HG03469 (cell line): ENCODE measurements around the gene PRKAR1B.

Experiments
- ATAC-seq: cut with Tn5 transposase; IDR thresholded peaks from one replicate; pipeline ENCODE4 v1.9.1; 2021; ENCODE audit warnings: mild to moderate bottlenecking, moderate library complexity, moderate number of reproducible peaks; ENCODE audit not compliant: unreplicated experiment

The PRKAR1B gene

DNA sequence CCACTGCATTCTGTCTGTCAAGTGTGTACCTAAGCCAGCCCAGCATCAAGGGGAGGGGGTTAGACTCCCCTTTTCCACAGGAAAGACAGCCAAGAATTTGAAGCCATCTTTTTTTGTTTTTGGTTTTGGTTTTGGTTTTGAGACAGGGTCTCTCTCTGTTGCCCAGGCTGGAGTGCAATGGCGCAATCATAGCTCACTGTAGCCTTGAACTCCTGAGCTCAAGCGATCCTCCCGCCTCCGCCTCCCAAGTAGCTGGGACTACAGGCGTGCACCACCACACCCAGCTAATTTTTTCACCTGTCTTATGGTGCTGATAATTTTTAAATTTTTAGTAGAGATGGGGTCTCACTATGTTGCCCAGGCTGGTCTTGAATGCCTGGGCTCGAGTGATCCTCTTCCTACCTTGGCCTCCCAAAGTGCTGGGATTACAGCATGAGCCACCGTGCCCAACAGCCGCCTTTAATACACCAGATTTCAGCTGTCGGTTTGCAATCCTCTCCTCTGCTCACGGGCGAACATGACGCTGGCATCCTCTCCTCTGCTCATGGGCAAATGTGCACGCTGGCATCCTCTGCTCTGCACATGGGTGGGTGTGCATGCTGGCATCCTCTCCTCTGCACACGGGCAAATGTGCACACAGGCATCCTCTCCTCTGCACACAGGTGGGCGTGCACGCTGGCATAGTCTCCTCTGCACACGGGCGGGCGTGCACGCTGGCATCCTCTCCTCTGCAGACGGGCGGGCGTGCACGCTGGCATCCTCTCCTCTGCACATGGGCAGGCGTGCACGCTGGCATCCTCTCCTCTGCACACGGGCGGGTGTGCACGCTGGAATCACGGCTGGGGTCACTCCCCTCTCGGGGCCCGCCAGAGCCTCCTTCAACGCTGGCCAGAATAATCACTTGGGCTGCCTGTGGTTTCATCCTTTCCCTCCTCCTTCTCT, 151.4 kb downstream of the PRKAR1B start:
- no peak for ATAC-seq

DNA sequence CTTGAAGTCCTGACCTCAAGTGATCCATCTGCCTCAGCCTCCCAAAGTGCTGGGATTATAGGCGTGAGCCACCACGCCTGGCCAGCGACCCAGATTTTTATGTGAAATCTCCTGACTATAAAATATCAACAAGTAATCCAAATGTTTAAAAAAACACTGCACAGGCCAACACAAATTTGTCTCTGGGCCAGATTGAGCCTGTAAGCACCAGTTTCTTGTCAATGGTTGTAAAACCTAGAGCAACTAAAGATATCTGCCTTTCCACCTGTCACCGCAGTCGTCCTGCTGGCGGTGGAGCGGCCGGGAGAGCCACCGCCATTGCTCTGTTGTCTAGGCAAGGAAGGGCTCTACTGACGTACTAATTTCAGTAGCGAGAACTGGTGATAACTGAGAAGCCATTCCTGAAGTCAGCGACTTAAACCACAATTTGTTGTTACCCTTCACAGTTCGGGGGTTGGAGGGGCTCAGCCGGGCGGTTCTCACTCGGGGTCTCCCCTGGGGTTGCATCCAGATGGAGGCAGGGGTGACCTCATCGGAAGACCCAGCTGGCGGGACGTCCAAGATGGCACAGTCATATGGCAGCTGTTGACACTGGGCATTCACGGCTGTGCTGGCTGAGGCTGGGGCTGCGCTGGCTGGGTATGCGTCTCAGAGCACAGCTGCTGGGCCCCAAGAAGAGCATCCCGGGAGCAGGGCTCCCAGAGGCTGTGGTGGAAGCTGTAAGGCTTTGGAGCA, 152.3 kb downstream of the PRKAR1B start:
- no peak for ATAC-seq

DNA sequence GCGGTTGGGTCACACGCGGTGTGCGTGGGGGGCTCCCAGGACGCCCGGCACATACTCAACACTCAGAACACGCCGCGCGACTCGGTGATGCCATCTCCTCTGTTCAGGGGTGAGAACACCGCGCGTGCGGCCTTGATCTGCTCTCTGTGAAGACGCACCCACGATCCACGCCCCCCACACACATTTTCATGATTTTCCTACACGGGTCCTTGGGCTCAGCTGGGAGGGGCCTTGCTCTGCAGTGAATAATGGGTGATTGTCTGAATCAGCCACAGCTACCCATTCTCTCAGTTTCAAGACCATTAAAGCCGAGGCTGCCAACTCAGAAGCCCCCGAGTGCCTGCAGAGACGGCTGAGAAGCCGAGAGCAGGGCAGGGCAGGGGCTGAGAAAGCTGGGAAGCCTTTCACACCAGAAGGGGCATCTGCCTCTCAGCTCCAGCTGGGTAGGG, 153.1 kb downstream of the PRKAR1B start:
- no peak for ATAC-seq

DNA sequence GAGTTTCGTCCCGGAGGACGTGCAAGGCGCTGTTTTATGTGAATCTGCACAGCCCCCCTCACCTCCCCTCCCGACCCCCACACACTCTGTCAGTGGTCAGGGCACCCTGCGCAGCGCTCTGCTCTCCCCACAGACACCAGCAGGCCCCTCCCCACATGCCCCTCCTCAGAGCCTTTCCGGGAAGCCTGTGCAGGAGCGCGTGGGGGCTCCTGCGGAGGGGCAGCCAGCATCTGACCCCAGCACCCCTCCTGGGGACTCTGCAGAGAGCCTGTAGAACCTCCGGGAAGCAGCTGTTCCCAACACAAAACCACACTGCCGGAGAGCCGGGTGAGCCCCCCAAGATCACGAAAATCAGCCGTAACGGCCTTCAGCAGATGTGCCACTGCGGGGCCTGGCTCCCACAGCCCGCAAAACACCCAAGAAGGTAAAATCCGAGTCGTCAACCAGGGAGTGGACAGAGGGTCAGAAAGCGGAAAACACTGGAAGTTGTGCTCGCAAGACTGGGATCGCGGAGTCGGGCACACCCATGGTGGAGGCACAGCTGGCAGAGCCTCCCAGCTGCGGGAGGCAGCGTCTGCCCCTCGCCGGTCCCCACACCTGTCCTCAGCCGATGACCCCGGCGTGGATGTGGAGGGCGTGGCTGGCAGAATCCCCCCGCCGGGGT, 153.7 kb downstream of the PRKAR1B start:
- no peak for ATAC-seq

DNA sequence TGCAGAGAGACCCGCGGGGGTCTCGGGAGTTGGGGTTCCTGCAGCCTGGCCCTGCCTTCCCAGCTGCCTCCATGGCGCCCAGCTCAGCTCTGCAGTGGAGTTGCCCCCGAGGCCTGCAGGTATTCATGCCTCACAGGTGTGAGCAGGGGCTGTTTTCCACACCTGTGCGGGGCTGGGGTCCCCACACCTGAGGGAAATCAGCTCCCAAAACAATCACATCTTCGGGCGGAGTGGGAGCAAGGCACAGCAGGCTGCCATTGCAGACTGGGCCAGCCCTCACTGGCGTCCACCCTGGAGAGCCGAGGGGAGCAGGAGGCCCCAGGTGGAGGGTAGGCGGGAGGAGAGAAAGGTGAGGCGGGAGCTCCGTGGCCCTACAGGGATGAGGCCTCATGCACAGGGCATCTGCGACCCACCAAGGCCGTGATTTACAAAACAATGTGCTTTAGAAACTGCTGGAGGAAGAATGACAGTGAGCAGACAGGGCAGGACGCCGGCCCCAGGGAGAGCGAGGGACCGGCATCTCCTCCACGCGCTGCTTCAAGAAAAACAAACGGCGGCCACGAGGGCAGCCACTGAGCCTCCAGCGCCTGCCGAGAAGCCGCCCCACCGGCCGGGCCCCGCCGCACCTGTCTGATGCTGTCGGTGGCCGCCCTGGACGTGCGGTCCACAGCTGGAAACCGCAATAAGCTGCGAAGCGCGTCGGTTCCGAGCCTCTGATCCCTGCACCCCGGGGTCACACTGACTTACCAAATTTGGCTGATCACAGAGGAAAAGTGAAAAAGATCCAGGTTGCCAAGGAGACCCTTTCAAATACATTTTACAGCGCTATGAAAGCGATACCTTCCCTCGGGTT, 154.4 kb downstream of the PRKAR1B start:
- ATAC-seq = no peak

DNA sequence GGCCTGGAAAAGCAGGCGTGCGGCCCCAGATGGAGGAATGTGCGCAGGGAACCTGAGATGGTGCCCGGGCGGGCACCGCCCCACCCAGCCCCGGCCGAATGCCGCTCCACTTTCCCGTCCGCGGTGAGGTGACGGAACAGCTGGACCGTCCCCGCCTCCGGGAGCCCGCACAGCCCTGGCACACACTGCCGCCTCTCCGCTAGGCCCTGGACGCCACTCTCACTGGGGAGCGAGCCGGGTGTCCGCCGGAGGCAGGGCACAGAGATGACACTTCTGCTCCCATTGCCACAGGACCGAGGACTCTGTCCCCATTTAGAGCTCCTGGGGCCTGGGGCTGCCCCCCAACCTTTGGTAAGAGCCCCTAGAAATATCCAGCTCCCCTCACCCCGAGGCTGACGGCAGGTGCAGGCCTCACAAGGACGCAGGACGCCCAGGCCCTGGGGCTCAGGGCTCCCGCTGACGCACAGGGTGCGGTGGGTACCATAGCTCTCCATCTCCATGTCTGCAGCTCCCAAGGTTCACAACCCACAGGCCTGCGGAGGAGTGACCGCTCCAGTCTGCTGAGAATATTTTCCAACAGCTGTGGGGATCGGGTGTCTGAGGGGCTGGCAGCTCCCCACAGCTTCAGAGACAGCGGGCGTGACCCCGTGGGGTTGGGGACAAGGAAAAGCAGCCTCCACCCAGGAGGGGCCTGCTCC, 155.2 kb downstream of the PRKAR1B start:
- no peak for ATAC-seq

DNA sequence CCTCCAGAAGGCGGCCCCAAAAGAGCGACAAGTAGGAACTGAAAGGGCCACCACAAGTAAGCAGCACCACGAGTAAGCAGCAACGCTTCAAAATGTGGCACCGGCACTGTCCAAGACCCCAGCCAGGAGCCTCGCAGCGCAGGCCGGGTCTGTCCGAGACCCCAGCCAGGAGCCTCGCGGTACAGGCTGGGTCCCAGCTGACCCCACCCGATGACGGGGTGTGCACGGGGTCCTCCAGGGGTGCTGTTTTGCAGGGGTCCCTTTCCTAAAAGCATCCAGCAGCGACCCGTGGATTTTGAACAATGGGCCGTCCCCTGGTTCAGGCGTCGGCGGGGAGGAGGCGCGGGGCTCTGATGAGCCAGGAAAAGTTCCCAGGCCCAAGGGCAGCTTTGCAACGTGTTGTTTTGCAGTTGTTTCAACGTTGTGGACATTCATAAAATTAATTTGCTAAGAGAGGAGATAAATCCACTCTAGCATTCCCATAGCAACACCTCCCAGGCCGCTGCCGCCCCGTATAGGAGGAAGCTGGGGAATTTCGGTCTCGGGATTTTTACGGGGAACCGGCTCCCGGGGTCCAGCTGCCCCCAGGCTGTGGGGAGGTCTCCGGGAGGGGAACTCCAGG, 155.9 kb downstream of the PRKAR1B start:
- ATAC-seq = no peak

DNA sequence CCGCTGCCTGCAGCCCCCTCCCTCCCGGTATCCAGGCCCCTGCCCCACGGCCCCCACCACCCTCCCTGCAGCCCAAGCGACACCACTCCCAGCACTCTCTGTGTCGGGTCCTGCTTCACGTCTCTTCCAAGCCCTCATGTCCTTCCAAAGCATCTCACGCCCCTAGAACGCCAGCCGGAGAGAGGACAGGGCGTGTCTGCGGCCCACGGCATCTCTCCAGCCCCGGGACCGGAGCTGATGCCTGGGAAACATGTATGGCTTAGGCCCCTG, 156.3 kb downstream of the PRKAR1B start:
- ATAC-seq = no peak

DNA sequence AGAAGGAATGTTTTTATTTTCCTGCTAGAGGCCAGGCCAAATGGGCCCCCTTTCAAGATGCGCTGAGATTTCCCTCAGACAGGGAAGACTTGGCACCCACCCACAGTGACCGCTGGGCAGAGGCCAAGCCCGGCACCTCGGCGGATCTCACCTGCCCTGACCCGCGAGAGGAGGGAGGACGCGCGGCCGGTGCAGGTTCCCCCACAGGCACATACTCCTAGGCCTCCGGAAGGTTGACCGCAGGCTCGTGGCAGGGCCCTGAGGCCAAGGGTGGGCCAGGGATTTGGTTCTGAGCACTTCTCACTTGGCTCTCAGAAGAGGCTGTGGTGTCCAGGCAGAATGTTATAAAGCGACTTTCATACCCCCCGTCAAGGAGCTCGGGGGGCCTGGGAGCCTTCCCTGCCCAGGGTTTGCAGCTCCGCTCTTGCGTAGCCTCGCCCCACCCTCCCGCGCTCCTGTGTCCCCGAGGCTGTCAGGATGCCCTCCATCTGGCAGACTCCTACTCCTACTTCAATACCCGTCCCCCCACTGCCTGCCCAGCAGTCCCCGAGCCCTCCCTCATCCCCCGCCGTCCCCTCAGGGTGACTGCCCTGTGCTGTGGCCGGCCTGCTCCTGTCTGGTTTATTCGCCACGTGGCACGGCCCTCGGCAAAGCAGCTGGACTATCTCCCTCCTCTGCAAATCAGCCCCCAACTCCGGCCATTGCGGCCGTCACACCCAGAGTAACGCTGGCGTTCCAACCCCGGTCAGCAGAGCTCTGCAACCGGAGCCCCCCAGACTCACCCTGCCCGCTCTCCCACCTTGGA, 156.9 kb downstream of the PRKAR1B start:
- no peak for ATAC-seq

DNA sequence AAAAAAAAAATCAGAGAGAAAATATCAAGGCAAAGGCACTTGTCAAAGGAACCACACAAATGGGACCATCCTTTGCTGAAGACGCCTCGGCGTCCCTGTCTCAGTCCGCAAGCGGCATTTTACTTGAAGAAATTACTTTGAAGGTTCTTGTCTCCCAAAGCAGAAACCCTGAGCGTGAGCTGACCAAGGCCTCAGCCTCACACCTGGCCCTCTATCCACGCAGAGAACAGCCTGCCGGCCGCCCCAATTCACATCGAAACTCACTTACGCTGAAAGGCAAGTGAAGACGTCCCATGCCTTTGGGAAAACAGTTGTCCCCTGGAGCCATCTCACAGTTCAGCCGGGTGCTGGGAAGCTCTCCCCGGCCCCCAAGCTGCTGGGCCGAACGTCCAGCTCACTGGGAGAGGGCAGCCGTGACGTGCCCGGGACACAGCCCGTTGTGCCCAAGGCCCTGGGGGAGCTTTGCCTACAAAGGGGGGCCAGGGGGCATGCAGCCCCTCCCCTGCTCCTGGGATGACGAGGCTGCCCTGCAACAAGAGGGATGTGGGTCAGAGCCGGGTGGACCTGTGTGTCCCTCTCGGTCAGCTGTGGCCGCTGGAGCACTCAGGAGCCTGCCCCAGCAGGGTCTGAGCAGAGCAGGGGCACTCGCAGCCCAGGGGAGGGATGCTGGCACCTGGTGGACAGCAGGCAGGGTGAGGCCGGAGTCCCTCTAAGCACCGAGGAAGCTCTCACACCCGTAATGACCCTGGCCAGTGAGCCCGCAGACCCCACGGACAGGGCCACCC, 157.8 kb downstream of the PRKAR1B start:
- no peak for ATAC-seq

DNA sequence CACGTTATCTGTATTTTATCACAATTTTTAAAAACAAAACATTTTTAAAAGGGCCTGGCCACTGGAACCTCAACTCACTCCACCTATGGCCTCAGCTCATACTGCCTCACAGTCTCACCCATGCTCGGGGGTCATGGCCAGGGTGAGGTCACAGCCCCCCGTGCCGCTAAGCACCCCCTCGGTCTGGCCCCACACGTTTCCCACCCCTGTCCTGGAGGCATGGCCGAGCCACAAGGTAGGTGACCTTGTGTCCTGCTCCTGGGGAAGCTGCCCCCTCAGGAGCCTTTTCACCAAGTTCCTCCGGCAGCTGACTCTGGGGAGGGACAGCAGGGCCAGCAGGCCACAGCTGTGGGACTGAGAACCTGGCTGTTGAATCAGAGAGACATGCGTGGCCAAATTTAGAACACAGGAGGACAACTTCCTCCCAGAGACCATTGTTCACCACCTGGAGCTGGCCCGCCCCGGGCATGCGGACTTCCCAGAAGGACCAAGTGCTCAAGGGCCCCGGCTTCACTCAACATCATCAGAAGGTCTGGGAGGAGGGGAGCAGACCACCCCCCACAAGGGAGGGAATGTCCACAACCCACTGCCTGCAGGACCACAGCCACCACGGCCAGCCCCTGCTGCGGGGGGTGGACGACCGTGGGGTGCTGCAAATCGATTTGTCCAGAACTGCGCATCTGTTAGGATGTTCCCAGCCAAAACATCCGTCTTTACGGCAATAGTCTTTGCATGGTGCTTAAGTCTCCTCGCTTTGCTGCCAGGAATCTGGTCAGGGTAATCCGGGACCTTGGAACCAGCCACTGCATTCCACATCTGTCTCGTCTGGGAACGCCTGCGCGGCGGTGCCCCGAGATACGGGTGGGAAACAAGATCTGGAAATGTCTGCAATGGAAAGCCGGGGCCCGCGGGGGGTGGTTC, 158.8 kb downstream of the PRKAR1B start:
- no peak for ATAC-seq

DNA sequence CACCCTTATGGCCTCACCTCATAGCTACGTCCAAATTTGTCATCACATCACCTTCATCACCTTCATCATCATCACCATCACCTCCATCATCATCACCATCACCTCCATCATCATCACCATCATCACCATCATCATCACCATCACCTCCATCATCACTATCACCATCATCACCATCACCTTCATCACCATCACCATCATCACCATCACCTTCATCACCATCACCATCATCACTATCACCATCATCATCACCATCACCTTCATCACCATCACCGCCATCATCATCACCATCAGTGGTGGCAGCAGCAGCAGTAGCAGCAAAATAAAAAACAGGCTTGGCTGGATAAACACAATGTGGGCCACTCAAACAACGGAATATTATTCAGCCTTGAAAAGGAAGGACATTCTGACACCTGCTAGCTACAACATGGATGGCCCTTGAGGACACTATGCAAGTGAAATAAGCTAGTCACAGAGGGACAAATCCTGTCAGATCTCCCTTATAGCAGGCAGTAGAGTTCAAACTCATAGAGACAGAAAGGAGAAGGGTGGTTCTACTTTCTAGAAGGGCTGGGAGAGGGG, 159.7 kb downstream of the PRKAR1B start:
- ATAC-seq = no peak

DNA sequence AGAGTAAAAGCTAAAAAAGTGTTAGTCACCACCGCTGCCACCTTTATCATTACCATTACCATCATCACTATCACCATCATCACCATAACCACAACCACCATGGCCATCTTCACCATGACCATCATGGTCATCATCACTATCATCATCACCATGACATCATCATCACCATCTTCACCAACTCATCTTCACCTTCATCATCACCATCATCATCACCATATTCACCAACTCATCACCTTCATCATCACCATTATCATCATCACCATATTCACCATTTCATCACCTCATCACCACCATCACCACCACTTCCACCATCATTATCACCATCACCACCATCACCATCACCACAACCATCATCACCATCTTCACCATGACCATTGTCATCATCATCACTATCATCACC, 161.0 kb downstream of the PRKAR1B start:
- no peak for ATAC-seq

DNA sequence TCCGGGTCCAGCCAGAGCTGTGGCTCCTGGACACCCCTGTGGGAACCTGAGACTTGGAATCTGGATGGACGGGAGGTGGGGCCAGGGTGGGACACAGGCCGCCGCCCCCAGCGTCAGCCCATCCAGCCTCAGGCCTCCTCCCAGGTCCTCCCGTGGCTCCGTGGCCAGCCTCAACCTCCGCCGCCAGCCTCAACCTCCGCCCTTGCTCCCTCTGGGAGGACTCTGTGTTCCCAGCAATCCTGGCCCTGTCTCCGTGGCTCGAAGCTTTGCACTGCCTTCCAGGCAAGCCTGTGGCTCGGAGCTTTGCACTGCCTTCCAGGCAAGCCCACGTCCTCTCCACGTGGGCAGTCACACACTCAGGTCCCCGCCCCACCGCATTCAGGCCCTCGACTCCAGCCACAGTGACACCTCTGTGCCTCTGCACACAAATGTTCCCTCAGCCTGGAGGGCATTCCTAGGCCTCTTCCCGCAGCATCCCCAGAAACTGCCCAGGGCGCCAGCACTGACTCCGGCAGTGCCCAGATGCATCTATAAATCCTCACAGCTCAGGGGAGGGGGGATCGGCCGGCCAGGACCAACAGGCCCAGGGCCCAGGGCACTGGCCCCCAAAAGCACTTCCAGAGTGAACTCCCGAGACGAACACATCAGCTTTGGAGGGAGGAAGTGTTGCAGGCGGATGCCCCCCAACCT, 162.8 kb downstream of the PRKAR1B start:
- ATAC-seq = no peak

DNA sequence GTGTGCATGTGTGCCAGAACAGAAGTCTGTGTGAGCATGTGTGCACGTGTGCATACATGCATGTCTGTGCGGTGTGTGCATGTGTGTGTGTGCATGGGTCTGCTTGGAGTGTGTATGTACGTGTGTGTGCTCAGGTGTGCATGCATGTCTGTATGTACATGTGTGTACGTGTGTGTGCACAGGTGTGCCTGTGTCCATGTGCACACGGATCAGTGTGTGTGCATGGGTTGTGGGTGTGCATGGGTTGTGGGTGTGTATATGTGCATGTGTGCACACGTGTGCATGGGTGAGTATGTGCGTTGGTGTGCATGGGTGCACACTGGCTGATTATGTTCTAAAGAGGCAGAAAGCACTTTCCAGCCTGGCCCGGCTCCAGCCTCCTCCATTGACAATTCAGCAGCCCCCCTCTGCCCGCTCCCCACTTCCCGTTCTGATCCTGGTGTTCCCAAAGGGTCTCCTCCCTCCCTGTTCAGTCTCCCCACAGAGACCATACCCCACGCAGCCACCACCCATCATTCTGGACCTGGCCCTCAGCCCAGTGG, 163.4 kb downstream of the PRKAR1B start:
- no peak for ATAC-seq
